22Rv1 (cell line): Measurements from ENCODE around the gene SELENOK.

Experiments
- CTCF ChIP-seq: fragments of 450-650 bp; IDR thresholded peaks from 2 replicates; pipeline ENCODE4 v1.5.1; 2017; ENCODE audit warnings: mild to moderate bottlenecking
- ZFX ChIP-seq: fragments of 450-650 bp; IDR thresholded peaks from 2 replicates; pipeline ENCODE4 v1.6.1; 2017; ENCODE audit warnings: antibody characterized with exemption, borderline replicate concordance

GRCh38 chr3:53860196-53860595, 31.5 kb downstream of the SELENOK start:
- no peak for TF ChIP-seq CTCF
- TF ChIP-seq ZFX, result no peak
